Urinary bladder (tissue), 4 donors: ENCODE data around the gene ABLIM3. TPM values are rescaled to one million over a fixed set of nuclear protein-coding genes. Genes with fewer than 3 reads are reported as not detected.

Experiments
- DNase-seq: peaks from one replicate; pipeline ENCODE4 v3.0.0-alpha.2; 2015; ENCODE audit errors: extremely low spot score
- H3K27ac ChIP-seq: one replicate; pipeline ENCODE4 v1.5.1; 2013; ENCODE audit warnings: low read depth, mild to moderate bottlenecking, moderate library complexity
- H3K36me3 ChIP-seq: one replicate; pipeline ENCODE4 v1.6.1; 2013; ENCODE audit warnings: mild to moderate bottlenecking, moderate library complexity; ENCODE audit not compliant: insufficient read depth
- H3K4me1 ChIP-seq: one replicate; pipeline ENCODE4 v1.6.1; 2013; ENCODE audit warnings: mild to moderate bottlenecking, moderate library complexity; ENCODE audit not compliant: insufficient read depth
- H3K4me3 ChIP-seq: one replicate; pipeline ENCODE4 v1.5.1; 2013; ENCODE audit warnings: low read depth, low read length
- WGBS: extraction: QIAGEN DNeasy Blood & Tissue Kit; methylation state at CpG from one replicate; pipeline ENCODE4 v1.1.7; 2013; 5-methylcytosine and 5-hydroxymethylcytosine counted together
- polyA plus RNA-seq: library from polyadenylated mRNA; stranded (reverse); fragments of 200-250 nt; gene quantifications from one replicate; pipeline ENCODE4 v1.2.3, GENCODE V29; 2013
- total RNA-seq: library from RNA; depleted of rRNA; stranded (reverse); fragments of >200 nt; gene quantifications from one replicate; pipeline ENCODE4 v1.2.3, GENCODE V29; 2014
- donor health status: healthy with polysubstance abuse.
- donor health status: healthy.

Gene ABLIM3
- total and polyA plus RNA-seq, 2 donors = 9.8 to 14.4 TPM

- H3K36me3 ChIP-seq = no peaks in the 10 kb centered on the region
- no peaks in the 10 kb centered on the region for H3K4me1 ChIP-seq
- 92% methylated on average over 2 of the region's 2 CpGs for WGBS
- no peak for DNase-seq
- H3K27ac ChIP-seq = no peak overlapping the region
- H3K4me3 ChIP-seq = no peak overlapping the region
These were observed 75.2 kb downstream of the ABLIM3 start for GRCh38 chr5:149216496-149216895.

GRCh38 chr5:149217096-149217802, 76.0 kb downstream of the ABLIM3 start:
- WGBS = 64% methylated on average over 6 of the region's 6 CpGs
- Histone ChIP-seq H3K36me3 (no peaks in the 10 kb centered on the region), H3K27ac (no peak overlapping the region), H3K4me3 (no peak overlapping the region), H3K4me1 (no peaks in the 10 kb centered on the region)
- no peak for DNase-seq

GRCh38 chr5:149217803-149218155, 76.5 kb downstream of the ABLIM3 start:
- Histone ChIP-seq H3K36me3 (no peaks in the 10 kb centered on the region), H3K27ac (no peak overlapping the region), H3K4me1 (no peaks in the 10 kb centered on the region), H3K4me3 (no peak overlapping the region)
- WGBS = 63% methylated on average over 3 of the region's 3 CpGs
- no peak for DNase-seq

GRCh38 chr5:149219584-149219983, 78.3 kb downstream of the ABLIM3 start:
- H3K27ac ChIP-seq = no peak overlapping the region
- no peak overlapping the region for H3K4me3 ChIP-seq
- H3K4me1 ChIP-seq = no peaks in the 10 kb centered on the region
- H3K36me3 ChIP-seq = no peaks in the 10 kb centered on the region
- no peak for DNase-seq
- 93% methylated on average over 1 of the region's 1 CpG for WGBS

GRCh38 chr5:149220750-149221149, 79.5 kb downstream of the ABLIM3 start:
- H3K4me1 ChIP-seq = no peaks in the 10 kb centered on the region
- no peaks in the 10 kb centered on the region for H3K36me3 ChIP-seq
- no peak overlapping the region for H3K27ac ChIP-seq
- DNase-seq = no peak
- 93% methylated on average over 2 of the region's 2 CpGs for WGBS
- no peak overlapping the region for H3K4me3 ChIP-seq

- no peak for DNase-seq
- 9% methylated on average over 1 of the region's 1 CpG for WGBS
- no peak overlapping the region for H3K4me3 ChIP-seq
- no peak overlapping the region for H3K27ac ChIP-seq
- H3K4me1 ChIP-seq = no peaks in the 10 kb centered on the region
- H3K36me3 ChIP-seq = no peaks in the 10 kb centered on the region
These were observed 80.0 kb downstream of the ABLIM3 start for GRCh38 chr5:149221326-149221725.

GRCh38 chr5:149221731-149222342, 80.5 kb downstream of the ABLIM3 start:
- H3K36me3 ChIP-seq = no peaks in the 10 kb centered on the region
- no peak overlapping the region for H3K4me3 ChIP-seq
- H3K27ac ChIP-seq = no peak overlapping the region
- H3K4me1 ChIP-seq = no peaks in the 10 kb centered on the region
- 58% methylated on average over 4 of the region's 4 CpGs for WGBS
- no peak for DNase-seq

- Histone ChIP-seq H3K4me3 (no peak overlapping the region), H3K36me3 (no peaks in the 10 kb centered on the region), H3K4me1 (peaks cover 1% of the 10 kb centered on the region), H3K27ac (no peak overlapping the region)
- DNase-seq = no peak
- WGBS = 84% methylated on average over 11 of the region's 11 CpGs
These were observed 82.0 kb downstream of the ABLIM3 start for GRCh38 chr5:149223081-149223848.

- no peaks in the 10 kb centered on the region for H3K36me3 ChIP-seq
- H3K4me1 ChIP-seq = peaks cover 1% of the 10 kb centered on the region
- H3K27ac ChIP-seq = no peak overlapping the region
- H3K4me3 ChIP-seq = no peak overlapping the region
- DNase-seq = no peak
- WGBS = 91% methylated on average over 5 of the region's 5 CpGs
These were observed 83.0 kb downstream of the ABLIM3 start for GRCh38 chr5:149224282-149224681.

GRCh38 chr5:149227168-149227826, 86.0 kb downstream of the ABLIM3 start:
- no peak for DNase-seq
- 74% methylated on average over 2 of the region's 2 CpGs for WGBS

GRCh38 chr5:149228618-149229297, 87.5 kb downstream of the ABLIM3 start:
- peaks cover 1% of the 10 kb centered on the region for H3K4me1 ChIP-seq
- 28% methylated on average over 5 of the region's 5 CpGs for WGBS
- peak; percentile 47 for DNase-seq
- H3K27ac ChIP-seq = no peak overlapping the region
- H3K36me3 ChIP-seq = no peaks in the 10 kb centered on the region
- H3K4me3 ChIP-seq = no peak overlapping the region

More at GRCh38 chr5:149227168-149227826, 86.0 kb downstream of the ABLIM3 start:
- no peak overlapping the region for H3K4me3 ChIP-seq
- H3K27ac ChIP-seq = no peak overlapping the region
- H3K36me3 ChIP-seq = no peaks in the 10 kb centered on the region
- H3K4me1 ChIP-seq = peaks cover 1% of the 10 kb centered on the region

GRCh38 chr5:149229298-149229937, 88.1 kb downstream of the ABLIM3 start:
- H3K27ac ChIP-seq = no peak overlapping the region

GRCh38 chr5:149235841-149236240, 94.5 kb downstream of the ABLIM3 start:
- H3K4me3 ChIP-seq = no peak overlapping the region
- no peak for DNase-seq
- H3K4me1 ChIP-seq = no peaks in the 10 kb centered on the region
- no peak overlapping the region for H3K27ac ChIP-seq
- H3K36me3 ChIP-seq = no peaks in the 10 kb centered on the region

More at GRCh38 chr5:149229298-149229937, 88.1 kb downstream of the ABLIM3 start:
- WGBS = 32% methylated on average over 6 of the region's 6 CpGs
- Histone ChIP-seq H3K36me3 (no peaks in the 10 kb centered on the region), H3K4me1 (peaks cover 1% of the 10 kb centered on the region), H3K4me3 (no peak overlapping the region)
- DNase-seq = no peak
